HG02678 (cell line): ENCODE results near the gene S100A7A.
"Not testable (repeated sequence)": the region's sequence is repeated elsewhere in the genome, so short reads cannot be mapped to it uniquely, and the experiment has no call there.

Source experiments
- ATAC-seq: cut with Tn5 transposase; IDR thresholded peaks from one replicate; pipeline ENCODE4 v1.9.1; 2021; ENCODE audit warnings: mild to moderate bottlenecking, moderate library complexity; ENCODE audit not compliant: unreplicated experiment

The S100A7A gene

GRCh38 chr1:153422450-153423068, 6.2 kb downstream of the S100A7A start:
- no peak for ATAC-seq

- no peak for ATAC-seq
Observed at GRCh38 chr1:153426809-153427208, 10.5 kb downstream of the S100A7A start.

- ATAC-seq = no peak
Observed at GRCh38 chr1:153428073-153428638, 11.8 kb downstream of the S100A7A start.

GRCh38 chr1:153428791-153429190, 12.5 kb downstream of the S100A7A start:
- ATAC-seq = no peak

GRCh38 chr1:153429266-153430165, 13.2 kb downstream of the S100A7A start:
- ATAC-seq = no peak

GRCh38 chr1:153430166-153430553, 13.8 kb downstream of the S100A7A start:
- no peak for ATAC-seq

GRCh38 chr1:153430561-153430960, 14.2 kb downstream of the S100A7A start:
- no peak for ATAC-seq

GRCh38 chr1:153431002-153431401, 14.7 kb downstream of the S100A7A start:
- ATAC-seq = no peak

GRCh38 chr1:153431427-153431826, 15.1 kb downstream of the S100A7A start:
- no peak for ATAC-seq

GRCh38 chr1:153431928-153432327, 15.6 kb downstream of the S100A7A start:
- no peak for ATAC-seq

GRCh38 chr1:153432874-153433681, 16.8 kb downstream of the S100A7A start:
- no peak for ATAC-seq

GRCh38 chr1:153434746-153435455, 18.6 kb downstream of the S100A7A start:
- ATAC-seq = no peak

GRCh38 chr1:153437236-153437635, 20.9 kb downstream of the S100A7A start:
- no peak for ATAC-seq

GRCh38 chr1:153438599-153438998, 22.3 kb downstream of the S100A7A start:
- ATAC-seq = no peak

- no peak for ATAC-seq
Observed at GRCh38 chr1:153439273-153439672, 23.0 kb downstream of the S100A7A start.

- ATAC-seq = no peak
Observed at GRCh38 chr1:153441238-153441755, 25.0 kb downstream of the S100A7A start.

GRCh38 chr1:153443486-153443885, 27.2 kb downstream of the S100A7A start:
- ATAC-seq = no peak

GRCh38 chr1:153444078-153444477, 27.8 kb downstream of the S100A7A start:
- ATAC-seq = no peak

GRCh38 chr1:153447498-153448170, 31.3 kb downstream of the S100A7A start:
- ATAC-seq = no peak

GRCh38 chr1:153448851-153449250, 32.5 kb downstream of the S100A7A start:
- ATAC-seq = not testable (repeated sequence)
